Neutrophil (primary cell): ENCODE data around the gene EXOSC10.

ENCODE experiments used
- H3K27ac ChIP-seq: fragments of 200-600 bp; sonication (generic); 2 replicates; pipeline ENCODE4 v1.5.1; 2016; ENCODE audit warnings: mild to moderate bottlenecking, moderate library complexity
- H3K27me3 ChIP-seq: fragments of 200-600 bp; sonication (generic); 2 replicates; pipeline ENCODE4 v1.6.0; 2016; ENCODE audit warnings: mild to moderate bottlenecking
- H3K36me3 ChIP-seq: fragments of 200-600 bp; sonication (generic); 2 replicates; pipeline ENCODE4 v1.5.1; 2017
- H3K4me1 ChIP-seq, 2 experiments: fragments of 200-600 bp in 1 of 2; sonication (generic) in 1 of 2; 1 replicate in 1 of 2; 2 replicates in 1 of 2; pipeline versions ENCODE4 v1.5.1 to v1.6.1; 2013 to 2016; ENCODE audit warnings: low read depth in 1 of 2, low read length in 1 of 2, mild to moderate bottlenecking in 1 of 2, moderate library complexity in 1 of 2; ENCODE audit not compliant: control insufficient read depth in 1 of 2, insufficient read depth in 1 of 2
- H3K4me3 ChIP-seq, 2 experiments: fragments of 200-600 bp in 1 of 2; sonication (generic) in 1 of 2; 1 replicate in 1 of 2; 2 replicates in 1 of 2; pipeline ENCODE4 v1.5.1; 2013 to 2016; ENCODE audit warnings: low read depth in 1 of 2, low read length in 1 of 2, mild to moderate bottlenecking in 1 of 2, moderate library complexity in 1 of 2
- H3K9me3 ChIP-seq: fragments of 200-600 bp; sonication (generic); 2 replicates; pipeline ENCODE4 v1.5.1; 2016
- TF ChIP-seq, protein P1 (sequence below): fragments of 200-600 bp; sonication (generic); IDR thresholded peaks from 2 replicates; pipeline ENCODE4 v1.5.1; 2016; ENCODE audit warnings: antibody characterized with exemption

Gene EXOSC10

DNA sequence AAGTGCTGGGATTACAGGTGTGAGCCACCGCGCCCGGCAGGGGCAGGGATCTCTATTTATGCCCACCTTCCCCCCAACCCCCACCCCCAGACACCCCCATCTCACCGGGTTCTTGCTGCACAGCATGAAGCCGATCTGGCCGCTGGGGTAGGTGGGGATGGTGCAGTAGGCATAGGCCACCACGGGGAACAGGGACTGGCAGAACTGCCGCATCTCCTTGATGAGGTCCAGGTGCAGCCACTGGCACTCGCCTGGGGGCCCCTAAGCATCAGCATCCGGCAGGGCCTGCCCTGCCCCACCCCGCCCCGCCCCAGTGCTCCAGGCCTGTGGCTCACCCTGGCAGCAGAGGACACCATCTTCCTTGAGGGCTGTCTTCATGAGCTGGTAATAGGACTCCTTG, 44.0 kb downstream of the EXOSC10 start:
- TF ChIP-seq, protein P1, sequence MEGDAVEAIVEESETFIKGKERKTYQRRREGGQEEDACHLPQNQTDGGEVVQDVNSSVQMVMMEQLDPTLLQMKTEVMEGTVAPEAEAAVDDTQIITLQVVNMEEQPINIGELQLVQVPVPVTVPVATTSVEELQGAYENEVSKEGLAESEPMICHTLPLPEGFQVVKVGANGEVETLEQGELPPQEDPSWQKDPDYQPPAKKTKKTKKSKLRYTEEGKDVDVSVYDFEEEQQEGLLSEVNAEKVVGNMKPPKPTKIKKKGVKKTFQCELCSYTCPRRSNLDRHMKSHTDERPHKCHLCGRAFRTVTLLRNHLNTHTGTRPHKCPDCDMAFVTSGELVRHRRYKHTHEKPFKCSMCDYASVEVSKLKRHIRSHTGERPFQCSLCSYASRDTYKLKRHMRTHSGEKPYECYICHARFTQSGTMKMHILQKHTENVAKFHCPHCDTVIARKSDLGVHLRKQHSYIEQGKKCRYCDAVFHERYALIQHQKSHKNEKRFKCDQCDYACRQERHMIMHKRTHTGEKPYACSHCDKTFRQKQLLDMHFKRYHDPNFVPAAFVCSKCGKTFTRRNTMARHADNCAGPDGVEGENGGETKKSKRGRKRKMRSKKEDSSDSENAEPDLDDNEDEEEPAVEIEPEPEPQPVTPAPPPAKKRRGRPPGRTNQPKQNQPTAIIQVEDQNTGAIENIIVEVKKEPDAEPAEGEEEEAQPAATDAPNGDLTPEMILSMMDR = no peak
- Histone ChIP-seq H3K4me3 (no peak overlapping the region), H3K4me1 (peaks cover 27 to 29% of the 10 kb centered on the region in 2 experiments), H3K27me3 (peaks cover 27% of the 10 kb centered on the region), H3K9me3 (no peaks in the 10 kb centered on the region), H3K27ac (no peak overlapping the region), H3K36me3 (no peaks in the 10 kb centered on the region)

DNA sequence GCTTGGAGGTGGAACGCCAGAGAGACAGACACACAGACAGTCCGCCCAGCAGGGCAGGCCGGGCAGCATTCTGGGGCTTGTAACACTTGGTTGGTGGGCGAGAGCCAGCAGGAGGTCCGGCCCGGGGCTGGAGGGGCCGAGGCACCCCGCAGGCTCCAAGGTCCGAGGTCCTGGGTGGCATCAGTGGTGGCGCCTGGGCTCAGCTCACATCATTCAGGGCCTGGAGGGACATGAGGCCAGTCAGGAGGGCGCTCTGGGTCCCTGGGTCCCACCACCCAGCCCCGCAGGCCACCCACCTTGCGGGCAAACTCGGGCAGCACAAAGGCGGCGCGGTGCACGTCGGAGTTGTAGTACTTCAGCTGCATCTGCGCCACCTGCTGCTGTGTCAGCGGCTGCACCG, 45.0 kb downstream of the EXOSC10 start:
- Histone ChIP-seq H3K27ac (no peak overlapping the region), H3K27me3 (peaks cover 27% of the 10 kb centered on the region), H3K36me3 (no peaks in the 10 kb centered on the region), H3K9me3 (no peaks in the 10 kb centered on the region), H3K4me3 (no peak overlapping the region), H3K4me1 (peaks cover 20 to 22% of the 10 kb centered on the region in 2 experiments)
- TF ChIP-seq, protein P1 = no peak

DNA sequence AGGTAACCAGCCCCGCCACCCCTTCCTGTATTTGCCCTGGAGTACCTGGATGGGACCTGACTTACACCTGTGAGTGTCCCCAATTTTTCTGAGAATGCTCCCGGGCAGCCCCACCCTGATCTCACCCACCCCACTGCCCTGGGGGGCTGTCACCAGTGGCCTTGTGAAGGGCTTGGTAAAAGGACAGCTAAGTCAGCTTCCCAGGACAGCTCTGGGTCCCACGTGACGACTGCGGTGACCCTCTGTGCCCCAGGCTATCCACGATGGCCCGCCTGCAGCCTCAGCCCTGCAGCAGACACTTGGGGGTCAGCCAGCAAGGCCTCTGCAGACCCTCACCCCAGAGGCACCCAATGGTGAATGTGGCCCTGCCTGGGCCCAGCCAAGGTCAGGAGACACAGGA, 45.5 kb downstream of the EXOSC10 start:
- no peaks in the 10 kb centered on the region for H3K36me3 ChIP-seq
- no peak overlapping the region for H3K4me3 ChIP-seq
- H3K9me3 ChIP-seq = no peaks in the 10 kb centered on the region
- peaks cover 16 to 17% of the 10 kb centered on the region in 2 experiments for H3K4me1 ChIP-seq
- H3K27me3 ChIP-seq = peaks cover 23% of the 10 kb centered on the region
- H3K27ac ChIP-seq = no peak overlapping the region
- TF ChIP-seq, protein P1 = no peak

DNA sequence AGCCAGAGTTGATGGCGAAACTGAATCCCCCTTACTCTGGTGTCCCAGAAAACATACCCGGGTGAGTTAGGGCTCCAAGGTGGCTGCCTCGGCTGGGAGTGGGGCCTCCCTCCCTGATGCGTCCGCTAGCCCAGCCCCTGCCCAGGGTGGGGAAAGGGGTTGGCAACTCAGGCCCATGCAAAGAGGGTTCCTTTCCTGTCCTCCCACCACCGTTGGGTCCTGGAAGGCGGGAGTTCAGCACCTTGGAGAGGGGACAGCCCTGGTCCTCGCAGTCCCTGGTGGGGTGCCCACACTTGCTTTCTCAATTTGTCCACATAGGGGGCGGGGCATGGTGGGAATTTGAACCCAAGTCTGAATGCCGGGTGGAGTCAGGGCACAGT, 45.9 kb downstream of the EXOSC10 start:
- peaks cover 11 to 15% of the 10 kb centered on the region in 2 experiments for H3K4me1 ChIP-seq
- peaks cover 19% of the 10 kb centered on the region for H3K27me3 ChIP-seq
- TF ChIP-seq, protein P1 = no peak
- no peaks in the 10 kb centered on the region for H3K36me3 ChIP-seq
- no peak overlapping the region for H3K4me3 ChIP-seq
- H3K27ac ChIP-seq = no peak overlapping the region
- H3K9me3 ChIP-seq = no peaks in the 10 kb centered on the region

DNA sequence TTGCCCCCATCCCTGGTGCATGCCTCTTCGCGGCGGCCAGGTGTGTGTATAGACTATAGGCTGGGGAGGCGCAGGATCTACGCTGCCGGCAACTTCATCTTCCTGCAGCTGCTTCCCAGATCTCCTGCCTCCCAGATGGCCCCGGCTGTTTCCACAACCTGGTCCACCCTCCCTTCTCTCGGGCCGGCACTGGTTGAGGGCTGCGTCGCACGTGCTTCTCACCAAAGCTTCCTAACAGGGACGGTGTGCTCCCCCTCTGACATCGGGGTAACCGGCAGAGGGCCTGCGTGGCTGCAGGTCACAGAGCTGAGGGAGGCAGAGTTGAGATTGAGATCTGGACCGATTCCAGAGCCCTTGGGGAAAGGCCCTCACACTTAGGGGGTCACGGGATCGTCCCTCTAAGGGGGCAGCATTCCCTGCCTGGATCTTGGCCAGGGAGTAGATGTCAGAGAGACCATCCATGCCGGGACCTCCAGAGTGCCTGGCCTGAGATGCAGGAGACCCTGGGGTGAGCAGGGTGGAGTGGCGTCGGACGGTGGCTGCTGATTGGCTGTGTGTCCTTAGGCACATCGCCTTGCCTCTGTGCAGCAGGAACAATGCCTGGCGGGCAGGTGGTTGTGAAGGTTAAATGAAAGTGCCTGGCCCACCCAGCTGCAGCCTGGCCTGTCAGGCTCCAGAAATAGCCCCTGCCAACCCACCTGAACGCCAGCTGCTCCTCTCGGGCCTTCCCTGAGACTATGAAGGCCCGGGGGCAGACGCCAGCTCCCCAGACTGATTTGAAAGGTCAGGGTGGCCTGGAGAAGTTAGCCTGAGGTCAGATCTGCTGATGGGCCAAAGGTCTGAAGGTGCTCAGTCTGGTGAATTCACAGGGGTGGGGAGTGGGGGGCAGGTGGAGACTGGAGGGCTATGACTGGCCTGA, 46.6 kb downstream of the EXOSC10 start:
- no peaks in the 10 kb centered on the region for H3K9me3 ChIP-seq
- H3K4me3 ChIP-seq = no peak overlapping the region
- peaks cover 18% of the 10 kb centered on the region for H3K27me3 ChIP-seq
- H3K4me1 ChIP-seq = peaks cover 11 to 15% of the 10 kb centered on the region in 2 experiments
- no peaks in the 10 kb centered on the region for H3K36me3 ChIP-seq
- no peak overlapping the region for H3K27ac ChIP-seq
- TF ChIP-seq, protein P1 = no peak
